ENCODE data around the gene CITED2. TPM values are rescaled to one million over a fixed set of nuclear protein-coding genes. Genes with fewer than 3 reads are reported as not detected.

The CITED2 gene
- total and polyA plus RNA-seq, 2 of the 8 experiments (the other 6 are each of a cell fraction or from before 2014, with no cell fraction given), result 89.1 to 115 TPM

DNA sequence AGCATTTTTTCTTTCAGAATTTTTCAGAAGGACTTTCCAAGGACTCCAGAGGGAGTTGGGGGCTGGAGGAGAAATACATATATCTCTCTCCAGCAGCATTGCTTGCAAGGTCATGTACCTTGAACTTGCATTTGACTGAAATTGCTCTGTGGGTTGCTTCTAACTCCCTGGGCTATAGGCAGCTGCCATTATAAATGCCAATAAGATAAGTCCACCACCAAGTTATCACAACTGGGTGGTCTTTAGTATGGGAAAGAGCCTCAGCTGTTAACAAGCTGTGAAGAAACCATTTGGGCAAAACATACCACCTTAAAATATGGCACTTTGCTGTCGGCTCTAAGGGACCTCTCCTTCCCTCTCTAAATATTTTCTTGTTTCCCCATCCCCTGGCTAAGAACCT lies 20.9 kb upstream of the CITED2 start (continued):
- no peak for TF ChIP-seq RBBP5 (IDR thresholded peaks at IDR 0.05; ENCODE audit: borderline replicate concordance, low read depth, low read length)
- no peak for TF ChIP-seq EP300 (IDR thresholded peaks at IDR 0.05; ENCODE audit: borderline replicate concordance in 1 of 2, low read depth in 2 of 2, low read length in 2 of 2)
- no peak for TF ChIP-seq ZNF274 (IDR thresholded peaks at IDR 0.05; ENCODE audit: borderline replicate concordance, extremely low read depth, low read length)
- no peak for TF ChIP-seq RXRA (IDR thresholded peaks at IDR 0.05; ENCODE audit: insufficient read depth, low read depth, low read length)
- TF ChIP-seq TAF1 (IDR thresholded peaks at IDR 0.05; ENCODE audit: low read depth, low read length), result no peak
- no peak for TF ChIP-seq CEBPB (IDR thresholded peaks at IDR 0.05; ENCODE audit: low read depth, low read length)
- TF ChIP-seq CHD2 (IDR thresholded peaks at IDR 0.05; ENCODE audit: low read length), result no peak
- no peak for TF ChIP-seq USF2 (IDR thresholded peaks at IDR 0.05; ENCODE audit: low read length)
